Measurements from ENCODE around the gene KRTAP1-1. TPM values are rescaled to one million over a fixed set of nuclear protein-coding genes. Genes with fewer than 3 reads are reported as not detected.
"Not testable (repeated sequence)": the region's sequence is repeated elsewhere in the genome, so short reads cannot be mapped to it uniquely, and the experiment has no call there.

The KRTAP1-1 gene
- total RNA-seq, 4 donors from 2014 or later: not detected

GRCh38 chr17:41048441-41048840 is 7.2 kb upstream of the KRTAP1-1 start:
- Histone ChIP-seq H3K4me1 (no peaks in the 10 kb centered on the region), H3K27me3 (peaks cover 40% of the 10 kb centered on the region), H3K27ac (no peak overlapping the region), H3K4me3 (no peak overlapping the region), H3K36me3 (no peaks in the 10 kb centered on the region), H3K9me3 (peaks cover 0 to 1% of the 10 kb centered on the region in 2 donors)
- no peak for TF ChIP-seq CTCF (IDR thresholded peaks at IDR 0.05)
- TF ChIP-seq POLR2A (IDR thresholded peaks at IDR 0.05): no peak
- TF ChIP-seq POLR2AphosphoS5 (IDR thresholded peaks at IDR 0.05): no peak
- TF ChIP-seq EP300 (IDR thresholded peaks at IDR 0.05; ENCODE audit: low read depth): no peak
- 68 to 78% methylated on average over 4 to 7 of the region's 7 CpGs for WGBS, 2 donors (ENCODE audit: low coverage in 1 of 2)
- in situ Hi-C loops (cut with MboI; ENCODE audit: low pct_ligation_motif_present in 1 of 4, low pct_unique_long_range_greater_than_20kb in 1 of 4, low sequenced_read_pairs in 3 of 4) (no loop called here), intact Hi-C loops (cut with DNase I; ENCODE audit: low total_unique reads) (no loop called here)
- DNase-seq: no peak

- in situ Hi-C loops (cut with MboI; ENCODE audit: low pct_ligation_motif_present in 1 of 4, low pct_unique_long_range_greater_than_20kb in 1 of 4, low sequenced_read_pairs in 3 of 4); H3K9me3 ChIP-seq; DNase-seq; intact Hi-C loops (cut with DNase I; ENCODE audit: low total_unique reads); H3K27ac ChIP-seq; H3K4me1 ChIP-seq; H3K4me3 ChIP-seq; H3K36me3 ChIP-seq: not testable (repeated sequence)
- H3K27me3 ChIP-seq: peaks cover 40% of the 10 kb centered on the region
- WGBS, 2 donors (ENCODE audit: low coverage in 1 of 2): 77% methylated on average over 8 of the region's 33 CpGs; no CpG with 5 or more reads in 1 of the 2 donors
Observed at GRCh38 chr17:41046735-41047465, 5.7 kb upstream of the KRTAP1-1 start, which contains the start of gene KRTAP2-1. TSS of gene KRTAP2-1 (minus strand) at chr17:41047316. CDS start at chr17:41047267, 49 bp downstream.

- Histone ChIP-seq H3K4me1 (no peaks in the 10 kb centered on the region), H3K36me3 (no peaks in the 10 kb centered on the region), H3K27me3 (peaks cover 18% of the 10 kb centered on the region), H3K27ac (no peak overlapping the region), H3K4me3 (no peak overlapping the region), H3K9me3 (peaks cover 0 to 3% of the 10 kb centered on the region in 2 donors)
- in situ Hi-C loops (cut with MboI; ENCODE audit: low pct_ligation_motif_present in 1 of 4, low pct_unique_long_range_greater_than_20kb in 1 of 4, low sequenced_read_pairs in 3 of 4): no loop called here
- TF ChIP-seq POLR2A (IDR thresholded peaks at IDR 0.05) (no peak), EP300 (IDR thresholded peaks at IDR 0.05; ENCODE audit: low read depth) (no peak), CTCF (IDR thresholded peaks at IDR 0.05) (no peak), POLR2AphosphoS5 (IDR thresholded peaks at IDR 0.05) (no peak)
- no peak for DNase-seq
- 75 to 100% methylated on average over 1 of the region's 1 CpG for WGBS, 2 donors (ENCODE audit: low coverage in 1 of 2)
- intact Hi-C loops (cut with DNase I; ENCODE audit: low total_unique reads): no loop called here
Observed at GRCh38 chr17:41042953-41043352, 1.7 kb upstream of the KRTAP1-1 start.

GRCh38 chr17:41037853-41038350 is 3.3 kb downstream of the KRTAP1-1 start:
- in situ Hi-C loops (cut with MboI; ENCODE audit: low pct_ligation_motif_present in 1 of 4, low pct_unique_long_range_greater_than_20kb in 1 of 4, low sequenced_read_pairs in 3 of 4): no loop called here
- no peaks in the 10 kb centered on the region for H3K36me3 ChIP-seq
- no peak for DNase-seq
- H3K4me3 ChIP-seq: no peak overlapping the region
- no peaks in the 10 kb centered on the region for H3K9me3 ChIP-seq
- no peak for TF ChIP-seq CTCF (IDR thresholded peaks at IDR 0.05)
- no peak for TF ChIP-seq EP300 (IDR thresholded peaks at IDR 0.05; ENCODE audit: low read depth)
- no peak for TF ChIP-seq POLR2AphosphoS5 (IDR thresholded peaks at IDR 0.05)
- TF ChIP-seq POLR2A (IDR thresholded peaks at IDR 0.05): no peak
- H3K4me1 ChIP-seq: no peaks in the 10 kb centered on the region
- H3K27ac ChIP-seq: no peak overlapping the region
- intact Hi-C loops (cut with DNase I; ENCODE audit: low total_unique reads): no loop called here
- H3K27me3 ChIP-seq: peaks cover 6% of the 10 kb centered on the region
- 83% methylated on average over 2 of the region's 2 CpGs for WGBS, 2 donors (ENCODE audit: low coverage in 1 of 2)

GRCh38 chr17:41034346-41034935 is 6.8 kb downstream of the KRTAP1-1 start, which contains the start of gene KRTAP1-3:
TSS of gene KRTAP1-3 (minus strand) at chr17:41034874. CDS start at chr17:41034821, 53 bp downstream.
- 94% methylated on average over 8 of the region's 10 CpGs; no CpG with 5 or more reads in 1 of the 2 donors for WGBS, 2 donors (ENCODE audit: low coverage in 1 of 2)

More at GRCh38 chr17:41034346-41034935, 6.8 kb downstream of the KRTAP1-1 start, which contains the start of gene KRTAP1-3:
- H3K27me3 ChIP-seq; intact Hi-C loops (cut with DNase I; ENCODE audit: low total_unique reads); in situ Hi-C loops (cut with MboI; ENCODE audit: low pct_ligation_motif_present in 1 of 4, low pct_unique_long_range_greater_than_20kb in 1 of 4, low sequenced_read_pairs in 3 of 4); H3K27ac ChIP-seq; H3K4me1 ChIP-seq; H3K4me3 ChIP-seq; DNase-seq; H3K36me3 ChIP-seq; H3K9me3 ChIP-seq: not testable (repeated sequence)
